ENCODE results near the gene KIF20A.
"Not testable (repeated sequence)": the region's sequence is repeated elsewhere in the genome, so short reads cannot be mapped to it uniquely, and the experiment has no call there.

Gene KIF20A

DNA sequence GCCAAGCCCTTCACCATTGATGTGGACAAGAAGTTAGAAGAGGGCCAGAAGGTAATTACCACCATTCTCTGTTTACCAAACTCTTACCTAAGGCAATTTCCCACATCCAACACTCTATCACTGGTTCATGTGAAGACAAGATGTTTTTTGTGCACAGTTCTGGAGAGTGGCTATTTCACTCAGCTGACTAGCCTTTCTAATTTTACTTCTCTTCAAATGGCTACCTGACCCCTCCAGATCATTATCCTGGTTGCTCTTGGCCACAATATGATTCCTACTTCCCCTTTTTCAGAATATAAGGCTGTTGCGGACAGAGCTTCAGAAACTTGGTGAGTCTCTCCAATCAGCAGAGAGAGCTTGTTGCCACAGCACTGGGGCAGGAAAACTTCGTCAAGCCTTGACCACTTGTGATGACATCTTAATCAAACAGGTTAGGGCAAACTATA, 7.1 kb downstream of the KIF20A start:
- no peak for TF ChIP-seq POLR2A (IDR thresholded peaks at IDR 0.05; ENCODE audit: extremely low read depth, insufficient read length)
- peak; percentile 88 for DNase-seq (ENCODE audit: low read depth)
- no peak overlapping the region for H3K4me3 ChIP-seq (ENCODE audit: low read depth, low read length)

GRCh38 chr5:138188626-138189025, 9.7 kb downstream of the KIF20A start:
- no peak for DNase-seq (ENCODE audit: low read depth)
- no peak overlapping the region for H3K4me3 ChIP-seq (ENCODE audit: low read depth, low read length)
- TF ChIP-seq MYC (IDR thresholded peaks at IDR 0.05; ENCODE audit: low read depth, low read length) (no peak), CTCF (IDR thresholded peaks at IDR 0.05; ENCODE audit: low read depth, low read length) (no peak)

DNA sequence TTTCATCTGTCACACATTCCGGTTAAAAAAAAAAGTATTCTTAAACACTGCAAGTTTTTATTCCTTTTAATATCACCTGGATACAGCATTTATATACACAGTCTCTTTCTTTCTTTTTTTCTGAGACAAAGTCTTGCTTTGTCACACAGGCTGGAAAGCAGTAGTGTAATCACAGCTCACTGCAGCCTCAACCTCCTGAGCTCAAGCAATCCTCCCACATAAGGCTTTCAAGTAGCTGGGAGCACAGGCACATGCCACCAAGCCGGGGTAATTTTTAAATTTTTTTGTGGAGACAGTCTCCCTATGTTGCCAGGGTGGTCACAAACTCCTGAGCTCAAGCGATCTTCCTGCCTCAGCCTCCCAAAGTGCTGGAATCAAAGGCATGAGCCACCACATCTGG, 13.9 kb downstream of the KIF20A start:
- DNase-seq (ENCODE audit: low read depth), result no peak
- TF ChIP-seq MAX (IDR thresholded peaks at IDR 0.05; ENCODE audit: low read depth, low read length), result no peak
- TF ChIP-seq MYC (IDR thresholded peaks at IDR 0.05; ENCODE audit: low read depth, low read length), result no peak
- TF ChIP-seq CTCF (IDR thresholded peaks at IDR 0.05; ENCODE audit: low read depth, low read length), result no peak
- TF ChIP-seq POLR2A (IDR thresholded peaks at IDR 0.05; ENCODE audit: extremely low read depth, insufficient read length), result no peak

GRCh38 chr5:138193859-138194258, 14.9 kb downstream of the KIF20A start:
- not testable (repeated sequence) for DNase-seq (ENCODE audit: low read depth); H3K4me3 ChIP-seq (ENCODE audit: low read depth, low read length)

More for the DNA sequence above, 13.9 kb downstream of the KIF20A start:
- no peak overlapping the region for H3K4me3 ChIP-seq (ENCODE audit: low read depth, low read length)

DNA sequence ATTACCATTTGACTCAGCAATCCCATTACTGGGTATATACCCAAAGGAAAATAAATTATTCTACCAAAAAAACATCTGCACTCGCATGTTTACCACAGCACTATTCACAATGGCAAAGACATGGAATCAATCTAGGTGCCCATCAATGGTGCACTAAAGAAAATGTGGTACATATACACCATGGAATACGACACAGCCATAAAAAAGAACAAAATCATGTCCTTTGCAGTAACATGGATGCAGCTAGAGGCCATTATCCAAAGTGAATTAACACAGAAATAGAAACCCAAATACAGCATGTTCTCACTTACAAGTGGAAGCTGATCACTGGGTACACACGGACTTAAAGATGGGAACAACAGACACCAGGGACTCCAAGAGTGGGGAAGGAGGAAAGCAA, 32.1 kb downstream of the KIF20A start:
- no peak for DNase-seq (ENCODE audit: low read depth)
- TF ChIP-seq POLR2A (IDR thresholded peaks at IDR 0.05; ENCODE audit: extremely low read depth, insufficient read length) (no peak), CTCF (IDR thresholded peaks at IDR 0.05; ENCODE audit: low read depth, low read length) (no peak), MAX (IDR thresholded peaks at IDR 0.05; ENCODE audit: low read depth, low read length) (no peak), MYC (IDR thresholded peaks at IDR 0.05; ENCODE audit: low read depth, low read length) (no peak)
- no peak overlapping the region for H3K4me3 ChIP-seq (ENCODE audit: low read depth, low read length)

GRCh38 chr5:138212828-138213160, 33.9 kb downstream of the KIF20A start:
- TF ChIP-seq CTCF (IDR thresholded peaks at IDR 0.05; ENCODE audit: low read depth, low read length), result no peak
- no peak for TF ChIP-seq POLR2A (IDR thresholded peaks at IDR 0.05; ENCODE audit: extremely low read depth, insufficient read length)
- TF ChIP-seq MYC (IDR thresholded peaks at IDR 0.05; ENCODE audit: low read depth, low read length), result no peak
- no peak for TF ChIP-seq MAX (IDR thresholded peaks at IDR 0.05; ENCODE audit: low read depth, low read length)
- no peak for DNase-seq (ENCODE audit: low read depth)
- H3K4me3 ChIP-seq (ENCODE audit: low read depth, low read length), result peak overlapping the region; percentile 100

DNA sequence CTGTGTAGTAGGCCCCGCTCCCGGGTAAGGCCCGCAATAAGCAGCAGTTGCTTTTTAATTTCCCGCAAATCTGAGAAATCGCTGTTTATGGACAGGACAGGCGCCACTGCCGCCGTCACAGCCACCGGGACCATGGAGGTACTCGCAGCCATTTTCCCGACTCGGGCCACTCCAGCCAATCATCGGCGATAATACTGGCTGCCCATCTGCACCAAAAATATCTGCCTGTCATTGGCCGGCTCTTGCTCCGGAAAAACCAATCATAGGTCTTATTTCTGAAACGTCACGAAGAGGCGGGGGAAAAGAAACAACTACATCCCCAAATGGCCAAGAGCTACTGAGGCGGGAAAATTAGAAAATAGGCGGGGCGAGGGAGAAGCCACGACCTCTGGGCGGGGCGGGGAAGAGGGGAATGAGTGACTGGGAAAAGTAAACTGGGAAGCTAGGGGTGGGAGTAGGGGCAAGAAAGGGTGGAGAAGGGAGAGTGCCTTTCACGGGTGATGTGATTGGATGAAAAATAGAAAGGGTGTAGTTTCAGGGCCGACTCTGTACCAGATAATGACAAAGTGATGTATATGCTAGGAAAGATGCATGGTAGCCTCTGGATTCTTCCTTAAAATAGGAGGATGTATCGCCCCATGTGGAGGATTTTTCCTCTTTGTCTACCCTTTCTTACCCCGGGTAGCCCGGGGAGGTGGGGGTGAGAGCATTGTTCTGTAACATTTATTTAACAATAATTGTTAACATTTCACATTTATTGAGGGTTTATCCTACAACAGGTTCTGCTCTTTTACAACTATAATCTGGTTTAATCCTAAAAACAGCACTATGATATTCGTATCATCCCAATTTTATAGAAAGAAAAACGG, 34.5 kb downstream of the KIF20A start, which contains the start of gene CDC23:
Gene CDC23, minus strand, starts transcription at position 163 of the 869 bp plus-strand sequence. Its CDS starts 11 bp downstream, at position 152.
- peak; percentile 97 for DNase-seq (ENCODE audit: low read depth)
- TF ChIP-seq POLR2A (IDR thresholded peaks at IDR 0.05; ENCODE audit: extremely low read depth, insufficient read length) (peak; percentile 66), MYC (IDR thresholded peaks at IDR 0.05; ENCODE audit: low read depth, low read length) (peak; percentile 35; the same call in 1 of the 2 replicates), MAX (IDR thresholded peaks at IDR 0.05; ENCODE audit: low read depth, low read length) (no peak)
- peak within 1 kb of the TSS; percentile 100 for H3K4me3 ChIP-seq (ENCODE audit: low read depth, low read length)
